CD4-positive, alpha-beta T cell (primary cell): ENCODE data around the gene HTN3. TPM values are rescaled to one million over a fixed set of nuclear protein-coding genes. Genes with fewer than 3 reads are reported as not detected.

Experiments
- ATAC-seq: fragments of 200-7000 bp; cut with Tn5 transposase; one replicate; pipeline ENCODE4 v1.10.0; 2022; ENCODE audit warnings: mild to moderate bottlenecking; ENCODE audit not compliant: poor library complexity
- CTCF ChIA-PET: fragments of 350-600 bp; sonication (Branson Sonifier 250); formaldehyde crosslinking; loops from one replicate; lab custom pipeline; 2021; ENCODE audit warnings: antibody characterized with exemption, inconsistent platforms; lab: Charles Lee
- POLR2A ChIA-PET: fragments of 350-600 bp; sonication (Branson Sonifier 250); formaldehyde crosslinking; loops from one replicate; lab custom pipeline; 2021; ENCODE audit warnings: antibody characterized with exemption, inconsistent platforms; lab: Charles Lee
- DNase-seq, 14 experiments: peaks; one replicate each; pipeline ENCODE4 v3.0.0-alpha.2; 2013 to 2020; ENCODE audit warnings: mixed read lengths in 2 of 14
- H3K27ac ChIP-seq, 2 donors: one replicate each; pipeline versions ENCODE4 v1.5.1 to v1.7.0; 2013; ENCODE audit warnings: low read length in 2 of 2, low read depth in 1 of 2, mild to moderate bottlenecking in 1 of 2
- H3K27me3 ChIP-seq, 2 experiments: 1 replicate in 1 of 2; 2 replicates in 1 of 2; pipeline versions ENCODE4 v1.6.1 to v1.7.0; 2013; ENCODE audit warnings: low read length in 2 of 2, control low read depth in 1 of 2, mild to moderate bottlenecking in 1 of 2, moderate library complexity in 1 of 2; ENCODE audit not compliant: insufficient read depth in 2 of 2, control insufficient read depth in 1 of 2
- H3K36me3 ChIP-seq: one replicate; pipeline ENCODE4 v1.6.1; 2013; ENCODE audit warnings: low read length, control low read depth; ENCODE audit not compliant: insufficient read depth
- H3K4me1 ChIP-seq: one replicate; pipeline ENCODE4 v1.6.1; 2013; ENCODE audit warnings: low read length, control low read depth; ENCODE audit not compliant: insufficient read depth
- H3K4me3 ChIP-seq: one replicate; pipeline ENCODE4 v1.5.1; 2013; ENCODE audit warnings: mild to moderate bottlenecking, low read length, moderate library complexity
- H3K9me3 ChIP-seq, 2 experiments: 1 replicate in 1 of 2; 2 replicates in 1 of 2; pipeline versions ENCODE4 v1.6.1 to v1.7.0; 2013; ENCODE audit warnings: low read length in 2 of 2, mild to moderate bottlenecking in 2 of 2, control low read depth in 1 of 2, moderate library complexity in 1 of 2; ENCODE audit not compliant: control insufficient read depth in 1 of 2, insufficient read depth in 1 of 2
- H3K27ac Mint-ChIP-seq: one replicate; pipeline ENCODE4 v1.8.0; 2020; ENCODE audit warnings: mixed read lengths
- H3K27me3 Mint-ChIP-seq: one replicate; pipeline ENCODE4 v1.8.0; 2021; ENCODE audit warnings: mixed read lengths
- H3K36me3 Mint-ChIP-seq: one replicate; pipeline ENCODE4 v1.8.0; 2021; ENCODE audit warnings: low read depth, mixed read lengths
- H3K4me1 Mint-ChIP-seq: one replicate; pipeline ENCODE4 v1.8.0; 2021; ENCODE audit warnings: low read depth, mixed read lengths
- H3K4me3 Mint-ChIP-seq: one replicate; pipeline ENCODE4 v1.8.0; 2020; ENCODE audit warnings: mild to moderate bottlenecking, mixed read lengths
- H3K9me3 Mint-ChIP-seq: one replicate; pipeline ENCODE4 v1.8.0; 2020; ENCODE audit warnings: mixed read lengths
- CTCF ChIP-seq: fragments of 200-600 bp; IDR thresholded peaks from one replicate; pipeline ENCODE4 v1.8.0; 2022; ENCODE audit warnings: antibody characterized with exemption, mild to moderate bottlenecking
- intact Hi-C, 2 experiments: fragments of 100-400 bp; cut with DNase I in 1 of 2; cut with micrococcal nuclease in 1 of 2; formaldehyde crosslinking; loops; one replicate each; pipeline versions ENCODE4 v1.15.1 to v1.9.0; 2023 to 2025; cut with DNase I, micrococcal nuclease
- total RNA-seq, 174 experiments: library from RNA in 2 of 174; stranded (reverse) in 2 of 174; gene quantifications; one replicate each; pipeline ENCODE4 v1.2.3 and lab custom pipeline; 2021 to 2026

The HTN3 gene
- total RNA-seq, 2 experiments from 2014 or later, result not detected

GRCh38 chr4:69994782-69995181 lies 33.5 kb upstream of the HTN3 start:
- H3K4me3 Mint-ChIP-seq, result no peak overlapping the region
- intact Hi-C loops, result no loop called here
- no peaks in the 10 kb centered on the region for H3K36me3 Mint-ChIP-seq
- Histone ChIP-seq H3K27ac (no peak overlapping the region), H3K9me3 (no peaks in the 10 kb centered on the region), H3K4me3 (no peak overlapping the region), H3K36me3 (no peaks in the 10 kb centered on the region), H3K4me1 (no peaks in the 10 kb centered on the region), H3K27me3 (no peaks in the 10 kb centered on the region)
- no peak overlapping the region for H3K27ac Mint-ChIP-seq
- H3K4me1 Mint-ChIP-seq, result no peaks in the 10 kb centered on the region
- no peaks in the 10 kb centered on the region for H3K27me3 Mint-ChIP-seq
- no peak for TF ChIP-seq CTCF
- ATAC-seq (no peak), DNase-seq (no peak)
- H3K9me3 Mint-ChIP-seq, result no peaks in the 10 kb centered on the region
- CTCF ChIA-PET, result no interaction called here
- POLR2A ChIA-PET, result no interaction called here

- no peak for TF ChIP-seq CTCF
- no peaks in the 10 kb centered on the region for H3K9me3 Mint-ChIP-seq
- ATAC-seq, result no peak
- ChIA-PET POLR2A (no interaction called here), CTCF (no interaction called here)
- no peak within 1 kb of the TSS for H3K27ac ChIP-seq
- H3K4me1 ChIP-seq, result no peaks in the 10 kb centered on the region
- no peak for DNase-seq
- H3K27me3 Mint-ChIP-seq, result no peaks in the 10 kb centered on the region
- no peak within 1 kb of the TSS for H3K27ac Mint-ChIP-seq
- H3K4me3 Mint-ChIP-seq, result no peak within 1 kb of the TSS
- no peaks in the 10 kb centered on the region for H3K36me3 ChIP-seq
- no peaks in the 10 kb centered on the region for H3K27me3 ChIP-seq
- no peaks in the 10 kb centered on the region for H3K36me3 Mint-ChIP-seq
- no peak within 1 kb of the TSS for H3K4me3 ChIP-seq
- intact Hi-C loops, result no loop called here
- no peaks in the 10 kb centered on the region for H3K4me1 Mint-ChIP-seq
- H3K9me3 ChIP-seq, result no peaks in the 10 kb centered on the region
Observed at GRCh38 chr4:69995526-69996016, 32.7 kb upstream of the HTN3 start, which contains the start of gene STATH. Gene STATH (plus strand): TSS chr4:69995966. CDS start chr4:69998438, 2,472 bp downstream.

GRCh38 chr4:69999420-69999819 lies 28.8 kb upstream of the HTN3 start:
- H3K36me3 Mint-ChIP-seq, result no peaks in the 10 kb centered on the region
- no peak for TF ChIP-seq CTCF

More at GRCh38 chr4:69999420-69999819, 28.8 kb upstream of the HTN3 start:
- no peaks in the 10 kb centered on the region for H3K4me1 Mint-ChIP-seq
- ChIA-PET CTCF (interaction anchor here (1.4 kb wide), 1 partner anchor 11 kb away, joined by 3 read pairs; no protein-coding TSS in a partner anchor), POLR2A (no interaction called here)
- no peak overlapping the region for H3K27ac Mint-ChIP-seq
- no peak overlapping the region for H3K4me3 Mint-ChIP-seq
- H3K27ac ChIP-seq, result no peak overlapping the region
- no peaks in the 10 kb centered on the region for H3K27me3 ChIP-seq
- DNase-seq (no peak), ATAC-seq (no peak)
- H3K9me3 ChIP-seq, result no peaks in the 10 kb centered on the region
- no peak overlapping the region for H3K4me3 ChIP-seq
- no peaks in the 10 kb centered on the region for H3K27me3 Mint-ChIP-seq
- no peaks in the 10 kb centered on the region for H3K4me1 ChIP-seq
- intact Hi-C loops, result no loop called here
- no peaks in the 10 kb centered on the region for H3K9me3 Mint-ChIP-seq
- H3K36me3 ChIP-seq, result no peaks in the 10 kb centered on the region
